HEK293 (cell line): Measurements from ENCODE around the gene ARHGAP45.
A peak's percentile ranks its signal among the peaks of the same experiment; 100 is the strongest.

Experiments used
- CTCF ChIA-PET: fragments of 350-600 bp; formaldehyde crosslinking; extraction: SDS; loops from one replicate; lab custom pipeline; 2021; ENCODE audit warnings: antibody characterized with exemption; lab: Yijun Ruan, JAX
- POLR2A ChIA-PET: fragments of 300-600 bp; formaldehyde crosslinking; extraction: SDS; loops from one replicate; lab custom pipeline; 2020; ENCODE audit warnings: antibody characterized with exemption, inconsistent platforms; lab: Yijun Ruan, JAX
- H3K27ac ChIP-seq: fragments of 200-500 bp; sonication (Bioruptor generic); 2 replicates; pipeline ENCODE4 v1.5.1; 2014; ENCODE audit warnings: low read depth, low read length, control low read depth, inconsistent platforms; ENCODE audit errors: extremely low read depth
- H3K36me3 ChIP-seq, 2 experiments: fragments of 200-500 bp in 1 of 2; sonication (Bioruptor generic) in 1 of 2; 1 replicate in 1 of 2; 2 replicates in 1 of 2; pipeline ENCODE4 v1.5.1; 2014 to 2017; ENCODE audit warnings: inconsistent platforms in 2 of 2, low read length in 2 of 2; ENCODE audit not compliant: control insufficient read depth in 2 of 2, insufficient read depth in 1 of 2
- H3K4me1 ChIP-seq: fragments of 200-500 bp; sonication (Bioruptor generic); 2 replicates; pipeline ENCODE4 v1.5.1; 2014; ENCODE audit warnings: mild to moderate bottlenecking, low read length, inconsistent platforms; ENCODE audit not compliant: control insufficient read depth, insufficient read depth
- H3K4me3 ChIP-seq: 2 replicates; pipeline ENCODE4 v1.5.1; 2011; ENCODE audit warnings: low read depth, mild to moderate bottlenecking, control low read depth, low read length, moderate library complexity
- H3K9me3 ChIP-seq: fragments of 200-500 bp; sonication (Bioruptor generic); 2 replicates; pipeline ENCODE4 v1.5.1; 2014; ENCODE audit warnings: low read depth, low read length, inconsistent platforms; ENCODE audit not compliant: control insufficient read depth, insufficient read depth
- ATF2 ChIP-seq: fragments of 450-650 bp; formaldehyde crosslinking; IDR thresholded peaks from 2 replicates; pipeline ENCODE4 v1.5.1; 2016; ENCODE audit warnings: missing biosample characterization, missing genetic modification characterization, low read depth
- BCL11A ChIP-seq: fragments of 450-650 bp; formaldehyde crosslinking; IDR thresholded peaks from 2 replicates; pipeline ENCODE4 v1.5.1; 2016; ENCODE audit warnings: low read depth, missing biosample characterization, missing genetic modification characterization
- GLIS1 ChIP-seq: fragments of 450-650 bp; formaldehyde crosslinking; IDR thresholded peaks from 2 replicates; pipeline ENCODE4 v1.5.1; 2016; ENCODE audit warnings: missing biosample characterization, missing genetic modification characterization
- KLF1 ChIP-seq: fragments of 450-650 bp; formaldehyde crosslinking; IDR thresholded peaks from 2 replicates; pipeline ENCODE4 v1.5.1; 2016; ENCODE audit warnings: missing biosample characterization, missing genetic modification characterization
- KLF16 ChIP-seq: fragments of 450-650 bp; formaldehyde crosslinking; IDR thresholded peaks from 2 replicates; pipeline ENCODE4 v1.5.1; 2017; ENCODE audit warnings: missing biosample characterization, missing genetic modification characterization
- PRDM1 ChIP-seq: fragments of 450-650 bp; formaldehyde crosslinking; IDR thresholded peaks from 2 replicates; pipeline ENCODE4; 2016; ENCODE audit warnings: missing biosample characterization, missing genetic modification characterization
- PRDM4 ChIP-seq: fragments of 450-650 bp; formaldehyde crosslinking; IDR thresholded peaks from 2 replicates; pipeline ENCODE4 v1.5.1; 2017; ENCODE audit warnings: missing biosample characterization, missing genetic modification characterization
- PRDM6 ChIP-seq: fragments of 450-650 bp; formaldehyde crosslinking; IDR thresholded peaks from 2 replicates; pipeline ENCODE4 v1.5.1; 2017; ENCODE audit warnings: missing biosample characterization, missing genetic modification characterization
- SALL2 ChIP-seq: fragments of 450-650 bp; formaldehyde crosslinking; IDR thresholded peaks from 2 replicates; pipeline ENCODE4 v1.5.0; 2017; ENCODE audit warnings: missing biosample characterization, mild to moderate bottlenecking, missing genetic modification characterization, borderline replicate concordance
- SCRT1 ChIP-seq: fragments of 450-650 bp; formaldehyde crosslinking; IDR thresholded peaks from 2 replicates; pipeline ENCODE4 v1.5.1; 2016; ENCODE audit warnings: missing biosample characterization, missing genetic modification characterization, borderline replicate concordance
- YY1 ChIP-seq: fragments of 450-650 bp; formaldehyde crosslinking; IDR thresholded peaks from 2 replicates; pipeline ENCODE4 v1.5.1; 2018; ENCODE audit warnings: missing biosample characterization, missing genetic modification characterization
- ZFP69B ChIP-seq: fragments of 450-650 bp; formaldehyde crosslinking; IDR thresholded peaks from 2 replicates; pipeline ENCODE4 v1.5.1; 2016; ENCODE audit warnings: missing biosample characterization, missing genetic modification characterization
- ZNF10 ChIP-seq: fragments of 450-650 bp; formaldehyde crosslinking; IDR thresholded peaks from 2 replicates; pipeline ENCODE4 v1.5.1; 2017; ENCODE audit warnings: missing biosample characterization, missing genetic modification characterization
- ZNF112 ChIP-seq: fragments of 450-650 bp; formaldehyde crosslinking; IDR thresholded peaks from 2 replicates; pipeline ENCODE4 v1.5.0; 2017; ENCODE audit warnings: missing biosample characterization, missing genetic modification characterization
- ZNF157 ChIP-seq: fragments of 450-650 bp; formaldehyde crosslinking; IDR thresholded peaks from 2 replicates; pipeline ENCODE4 v1.5.1; 2016; ENCODE audit warnings: missing biosample characterization, missing genetic modification characterization
- ZNF311 ChIP-seq: fragments of 450-650 bp; formaldehyde crosslinking; IDR thresholded peaks from 2 replicates; pipeline ENCODE4 v1.5.1; 2017; ENCODE audit warnings: missing biosample characterization, missing genetic modification characterization, borderline replicate concordance
- ZNF324 ChIP-seq: fragments of 450-650 bp; formaldehyde crosslinking; IDR thresholded peaks from 2 replicates; pipeline ENCODE4 v1.5.1; 2016; ENCODE audit warnings: missing biosample characterization, missing genetic modification characterization
- ZNF513 ChIP-seq: fragments of 450-650 bp; IDR thresholded peaks from 2 replicates; pipeline ENCODE4 v1.5.1; 2018; ENCODE audit warnings: missing biosample characterization, missing genetic modification characterization
- ZNF514 ChIP-seq: fragments of 450-650 bp; formaldehyde crosslinking; IDR thresholded peaks from 2 replicates; pipeline ENCODE4 v1.5.1; 2016; ENCODE audit warnings: missing biosample characterization, missing genetic modification characterization
- ZNF580 ChIP-seq: fragments of 450-650 bp; formaldehyde crosslinking; IDR thresholded peaks from 2 replicates; pipeline ENCODE4 v1.5.1; 2016; ENCODE audit warnings: missing biosample characterization, missing genetic modification characterization
- ZNF610 ChIP-seq: fragments of 450-650 bp; formaldehyde crosslinking; IDR thresholded peaks from 2 replicates; pipeline ENCODE4 v1.5.1; 2016; ENCODE audit warnings: missing biosample characterization, missing genetic modification characterization, borderline replicate concordance
- ZNF830 ChIP-seq: fragments of 450-650 bp; IDR thresholded peaks from 2 replicates; pipeline ENCODE4 v1.5.0; 2018; ENCODE audit warnings: missing biosample characterization, missing genetic modification characterization, low read depth, mild to moderate bottlenecking, moderate library complexity
- ZNF837 ChIP-seq: fragments of 450-650 bp; formaldehyde crosslinking; IDR thresholded peaks from 2 replicates; pipeline ENCODE4 v1.5.1; 2016; ENCODE audit warnings: missing biosample characterization, missing genetic modification characterization

The ARHGAP45 gene

GRCh38 chr19:1055886-1056620 is 10.9 kb upstream of the ARHGAP45 start:
- peaks cover 0 to 41% of the 10 kb centered on the region in 2 experiments; a peak in 2 of 3 replicates for H3K36me3 ChIP-seq
- POLR2A ChIA-PET = interaction anchor here (0.7 kb wide), 1 partner anchor 29 kb away, joined by 7 read pairs; no protein-coding TSS in a partner anchor
- CTCF ChIA-PET = no interaction called here

GRCh38 chr19:1057176-1057855 is 9.7 kb upstream of the ARHGAP45 start:
- Histone ChIP-seq H3K36me3 (peaks cover 0 to 42% of the 10 kb centered on the region in 2 experiments; a peak in 2 of 3 replicates), H3K4me1 (no peaks in the 10 kb centered on the region), H3K4me3 (no peak overlapping the region), H3K27ac (no peak overlapping the region), H3K9me3 (no peaks in the 10 kb centered on the region)
- CTCF ChIA-PET = no interaction called here
- POLR2A ChIA-PET = no interaction called here
- TF ChIP-seq ZNF514 (tag by site-specific recombination) (no peak), YY1 (tag by site-specific recombination) (no peak), ZNF112 (tag by site-specific recombination) (0 out of 2 replicates have a peak, but pooled peaks have one; percentile 42), ATF2 (tag by site-specific recombination) (no peak), SCRT1 (tag by site-specific recombination) (no peak), ZNF311 (tag by site-specific recombination) (peak; percentile 100), KLF1 (tag by site-specific recombination) (no peak), ZNF830 (tag by site-specific recombination) (no peak), BCL11A (tag by site-specific recombination) (no peak), ZFP69B (no peak; the same call in 1 of the 2 replicates), ZNF610 (tag by site-specific recombination) (peak; percentile 60; the same call in 1 of the 2 replicates), PRDM1 (tag by site-specific recombination) (no peak), SALL2 (tag by site-specific recombination) (no peak), GLIS1 (tag by site-specific recombination) (peak; percentile 13; the same call in 1 of the 2 replicates), PRDM6 (tag by site-specific recombination) (no peak), ZNF324 (peak; percentile 77; the same call in 1 of the 2 replicates), ZNF10 (no peak), ZNF580 (tag by site-specific recombination) (0 out of 2 replicates have a peak, but pooled peaks have one; percentile 29), ZNF513 (no peak), ZNF157 (tag by site-specific recombination) (no peak), KLF16 (tag by site-specific recombination) (0 out of 2 replicates have a peak, but pooled peaks have one; percentile 19)

More at GRCh38 chr19:1055886-1056620, 10.9 kb upstream of the ARHGAP45 start:
- H3K27ac ChIP-seq = no peak overlapping the region
- H3K4me3 ChIP-seq = no peak overlapping the region
- no peaks in the 10 kb centered on the region for H3K9me3 ChIP-seq
- H3K4me1 ChIP-seq = no peaks in the 10 kb centered on the region
- peak; percentile 30; the same call in 1 of the 2 replicates for TF ChIP-seq PRDM4 (tag by site-specific recombination)
- TF ChIP-seq ZNF837 (tag by site-specific recombination) = no peak
- TF ChIP-seq, all 188 proteins: peak for 1
